GM23248 (cell line): ENCODE results near the gene WNT2B.

Experiments used
- EZH2 ChIP-seq: fragments of 200-600 bp; sonication (generic); IDR thresholded peaks from 2 replicates; pipeline ENCODE4 v1.6.1; 2018; ENCODE audit warnings: antibody characterized with exemption, mild to moderate bottlenecking; ENCODE audit not compliant: insufficient read depth, poor library complexity, severe bottlenecking
- EZH2phosphoT487 ChIP-seq: fragments of 200-600 bp; sonication (generic); IDR thresholded peaks from 2 replicates; pipeline ENCODE4 v1.6.1; 2018; ENCODE audit warnings: antibody characterized with exemption, moderate library complexity, mild to moderate bottlenecking, low read depth; ENCODE audit not compliant: insufficient read depth

DNA sequence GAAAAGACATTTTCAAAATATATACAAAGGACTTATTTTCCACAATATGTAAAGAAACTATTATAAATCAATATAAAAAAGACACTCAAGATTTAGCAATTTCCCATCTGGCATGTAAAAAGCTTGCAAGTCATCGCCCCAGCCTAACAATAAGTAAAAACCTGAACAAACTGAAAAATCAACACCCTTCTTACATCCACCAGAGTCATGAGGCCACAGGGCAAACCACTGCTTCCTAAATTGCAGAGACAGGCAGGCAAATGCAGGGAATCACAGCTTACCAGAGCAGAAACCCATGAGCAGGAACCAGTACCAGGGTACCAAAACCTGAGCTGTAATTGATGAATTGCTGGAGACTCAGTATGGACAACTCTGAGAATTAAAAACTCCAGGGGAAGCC is 16.7 kb upstream of the WNT2B start:
- TF ChIP-seq EZH2 (no peak), EZH2phosphoT487 (no peak)
